Caki2 (cell line): ENCODE data around the gene ULK2. TPM values are rescaled to one million over a fixed set of nuclear protein-coding genes. Genes with fewer than 3 reads are reported as not detected.
A peak's percentile ranks its signal among the peaks of the same experiment; 100 is the strongest.
"Not testable (repeated sequence)": the region's sequence is repeated elsewhere in the genome, so short reads cannot be mapped to it uniquely, and the experiment has no call there.

Experiments used
- DNase-seq: peaks from one replicate; pipeline ENCODE4 v3.0.0-alpha.2; 2015; ENCODE audit warnings: low read depth
- in situ Hi-C: cut with HindIII; loops from 2 replicates; pipeline ENCODE4 v1.10.0; 2016; ENCODE audit warnings: low sequenced_read_pairs, low pct_unique_long_range_greater_than_20kb, mixed read lengths
- total RNA-seq: library from RNA; depleted of rRNA; stranded (reverse); fragments of >200 nt; shearing (Covaris generic); gene quantifications from 2 replicates; pipeline ENCODE4 v1.2.3, GENCODE V29; 2014; ENCODE audit warnings: low replicate concordance

Gene ULK2
- total RNA-seq, 1 experiment from 2014 or later = 14.8 TPM

DNA sequence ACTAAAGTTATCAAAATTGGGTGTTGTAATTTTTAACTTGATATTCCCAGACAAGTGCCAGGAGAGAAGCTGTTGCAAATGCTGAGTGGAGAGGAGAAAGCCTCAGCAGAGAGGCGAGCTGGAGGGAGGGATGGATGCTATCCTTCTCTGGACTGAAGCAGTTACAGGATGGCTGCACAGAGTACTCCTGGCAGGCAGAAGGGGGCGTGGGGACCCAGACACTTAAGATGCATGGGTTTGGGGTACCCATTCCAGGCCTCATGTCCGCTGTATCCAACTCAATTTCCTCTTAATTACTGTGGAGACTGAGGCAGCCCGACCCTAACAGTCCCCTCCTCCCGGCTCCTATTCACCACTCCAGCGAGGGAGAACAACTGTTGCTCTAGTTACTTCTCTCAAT, 94.2 kb downstream of the ULK2 start:
- in situ Hi-C loops = no loop called here

GRCh38 chr17:19771971-19772630, 95.6 kb downstream of the ULK2 start:
- DNase-seq = no peak
- in situ Hi-C loops = no loop called here

More for the DNA sequence above, 94.2 kb downstream of the ULK2 start:
- DNase-seq = no peak

GRCh38 chr17:19770985-19771735, 96.6 kb downstream of the ULK2 start:
- in situ Hi-C loops = no loop called here
- no peak for DNase-seq

GRCh38 chr17:19769946-19770652, 97.6 kb downstream of the ULK2 start:
- no peak for DNase-seq
- in situ Hi-C loops = no loop called here

DNA sequence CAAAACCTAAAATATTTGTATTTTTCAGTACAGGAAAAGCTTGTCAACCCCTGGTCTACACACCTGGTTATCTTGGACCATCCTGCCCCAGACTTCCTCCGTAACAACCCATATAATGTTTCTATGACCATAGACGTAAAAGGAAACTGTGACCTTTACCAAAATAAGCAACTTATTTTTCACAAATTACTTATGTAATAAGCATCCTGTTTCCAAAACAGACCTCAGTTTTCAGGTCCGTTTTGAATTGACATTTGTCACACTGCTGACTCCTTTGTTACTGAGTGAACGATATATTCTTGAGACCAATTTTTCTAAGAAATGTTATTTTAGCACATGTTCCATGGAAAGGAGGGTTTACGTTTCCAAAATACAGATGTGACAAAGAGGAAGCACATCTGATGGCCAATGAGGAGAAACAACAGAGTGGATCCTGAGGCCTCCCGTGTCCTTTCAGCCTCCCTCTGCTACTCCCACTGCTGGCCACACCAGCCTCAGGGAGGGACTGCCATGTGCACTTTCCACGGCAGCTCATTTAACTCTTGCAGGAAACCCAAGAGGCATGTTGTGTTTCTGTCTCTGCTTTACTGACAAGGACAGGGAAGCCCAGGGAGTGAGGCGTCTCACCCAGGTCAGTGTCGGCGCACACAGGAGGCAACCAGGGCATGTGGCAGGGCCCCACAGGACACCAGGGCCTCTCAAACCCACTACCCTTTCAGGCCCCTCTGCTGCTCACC, 99.5 kb downstream of the ULK2 start:
- no peak for DNase-seq
- in situ Hi-C loops = no loop called here

GRCh38 chr17:19766421-19767270, 101.1 kb downstream of the ULK2 start:
- peak; percentile 54 for DNase-seq
- in situ Hi-C loops = no loop called here

- no peak for DNase-seq
- in situ Hi-C loops = no loop called here
Observed at GRCh38 chr17:19766016-19766415, 101.7 kb downstream of the ULK2 start.

GRCh38 chr17:19763991-19764390, 103.7 kb downstream of the ULK2 start:
- in situ Hi-C loops = not testable (repeated sequence)

GRCh38 chr17:19763416-19763815, 104.3 kb downstream of the ULK2 start:
- in situ Hi-C loops = no loop called here
- no peak for DNase-seq

More at GRCh38 chr17:19763991-19764390, 103.7 kb downstream of the ULK2 start:
- DNase-seq = not testable (repeated sequence)

DNA sequence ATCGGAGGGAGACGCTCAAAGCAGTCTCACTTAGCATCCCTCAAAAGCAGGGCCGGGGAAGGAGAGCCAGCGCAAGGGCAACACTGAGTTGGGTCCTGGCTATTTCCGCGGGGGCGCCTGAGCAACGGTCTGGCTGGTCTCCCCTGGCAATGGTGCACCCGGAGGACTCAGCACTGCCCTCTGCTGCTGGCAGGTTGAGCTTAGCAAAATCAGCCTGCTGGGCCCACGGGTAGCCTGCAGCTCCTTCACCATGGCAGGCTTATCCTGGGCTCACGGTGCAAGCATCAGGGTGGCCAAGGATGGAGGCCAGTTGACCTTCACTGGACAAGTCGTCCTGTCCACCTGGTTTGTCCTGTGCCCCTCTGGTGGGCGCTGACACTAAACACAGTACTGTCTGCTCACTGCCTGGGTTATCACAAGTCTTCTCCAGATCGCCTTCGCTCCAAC, 105.2 kb downstream of the ULK2 start:
- peak; percentile 32 for DNase-seq
- in situ Hi-C loops = no loop called here

DNA sequence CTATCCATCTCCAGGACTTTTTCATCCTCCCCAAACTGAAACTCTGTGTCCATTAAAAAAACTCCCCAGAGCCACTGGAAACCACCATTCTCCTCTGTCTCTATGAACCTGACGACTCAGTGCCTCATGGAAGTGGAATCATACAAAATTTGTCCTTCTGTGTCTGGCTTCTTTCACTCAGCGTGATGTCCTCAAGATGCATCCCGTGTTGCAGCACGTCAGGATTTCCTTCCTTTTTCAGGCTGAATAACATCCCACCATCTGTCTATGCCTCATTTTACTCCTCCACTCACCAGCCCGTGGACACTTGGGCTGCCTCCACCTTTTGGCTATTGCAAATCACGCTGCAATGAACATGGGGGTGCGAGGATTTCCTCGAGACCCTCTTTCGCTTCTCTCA, 107.0 kb downstream of the ULK2 start:
- no peak for DNase-seq
- in situ Hi-C loops = no loop called here

DNA sequence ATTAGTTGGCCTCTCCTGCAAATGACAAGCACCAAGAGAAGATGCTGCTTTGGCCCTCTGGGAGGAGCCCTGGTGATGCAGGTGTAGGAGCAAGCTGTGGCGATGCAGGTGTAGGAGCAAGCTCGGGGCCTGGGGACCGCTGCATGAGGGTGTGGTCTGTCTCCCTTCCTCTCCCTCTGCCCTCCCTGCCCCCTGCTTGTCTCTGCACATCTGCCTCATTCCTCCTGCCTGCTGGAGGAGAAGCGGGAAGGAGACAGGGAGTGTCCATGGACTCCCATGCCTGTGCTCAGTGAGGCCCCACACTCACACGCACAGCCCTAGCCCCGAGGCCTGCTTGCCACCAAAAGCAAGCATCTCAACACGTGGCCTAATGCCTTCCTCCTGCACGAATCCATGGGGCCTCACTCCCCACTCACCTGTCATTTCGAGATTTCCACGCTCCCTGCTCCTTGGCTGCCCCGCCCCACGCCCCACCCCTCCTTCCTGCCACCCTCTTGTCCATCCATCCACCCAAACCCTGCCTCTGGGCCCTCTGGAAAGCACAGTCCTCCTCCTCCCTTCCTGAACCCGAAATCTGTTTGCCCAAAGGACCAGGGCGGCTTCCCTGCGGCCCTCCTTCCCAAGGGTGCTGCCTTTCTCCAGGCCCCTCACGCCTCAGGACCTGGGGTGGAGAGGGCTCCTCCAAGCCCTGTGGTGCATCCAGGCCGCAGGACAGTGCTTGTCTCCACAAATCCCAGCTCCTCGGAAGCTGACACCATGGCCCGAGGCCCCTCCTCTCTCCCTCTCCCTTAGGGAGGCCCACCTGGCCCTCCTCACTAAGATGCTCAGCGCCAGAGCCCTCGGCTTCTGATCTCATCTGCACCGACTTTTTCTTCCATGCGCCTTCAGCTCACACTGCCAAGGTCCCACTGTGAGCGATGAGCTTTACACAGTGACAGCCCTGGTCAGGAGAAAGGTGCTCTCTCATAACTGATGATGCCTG, 107.9 kb downstream of the ULK2 start:
- no peak for DNase-seq
- in situ Hi-C loops = no loop called here

- in situ Hi-C loops = no loop called here
- DNase-seq = no peak
Observed at GRCh38 chr17:19757536-19758180, 110.1 kb downstream of the ULK2 start.

- in situ Hi-C loops = no loop called here
- DNase-seq = no peak
Observed at GRCh38 chr17:19756546-19756945, 111.2 kb downstream of the ULK2 start.

GRCh38 chr17:19755821-19756510, 111.8 kb downstream of the ULK2 start:
- in situ Hi-C loops = no loop called here

GRCh38 chr17:19755392-19755791, 112.3 kb downstream of the ULK2 start:
- no peak for DNase-seq
- in situ Hi-C loops = no loop called here

More at GRCh38 chr17:19755821-19756510, 111.8 kb downstream of the ULK2 start:
- DNase-seq = no peak
